HG03039 (cell line): Measurements from ENCODE around the gene CC2D1A.

ENCODE experiments used
- ATAC-seq: cut with Tn5 transposase; IDR thresholded peaks from one replicate; pipeline ENCODE4 v1.9.1; 2021; ENCODE audit warnings: mild to moderate bottlenecking, moderate library complexity; ENCODE audit not compliant: unreplicated experiment

CC2D1A gene

GRCh38 chr19:13976446-13976845 lies 70.4 kb downstream of the CC2D1A start:
- no peak for ATAC-seq

GRCh38 chr19:13977803-13978202 lies 71.8 kb downstream of the CC2D1A start:
- no peak for ATAC-seq

- ATAC-seq, result no peak
Observed at GRCh38 chr19:13978351-13979243, 72.6 kb downstream of the CC2D1A start.

- no peak for ATAC-seq
Observed at GRCh38 chr19:13979244-13979615, 73.2 kb downstream of the CC2D1A start.

GRCh38 chr19:13979686-13980085 lies 73.7 kb downstream of the CC2D1A start:
- no peak for ATAC-seq

GRCh38 chr19:13980340-13980739 lies 74.3 kb downstream of the CC2D1A start:
- ATAC-seq, result no peak
